SH-SY5Y (cell line): ENCODE measurements around the gene ABCC2.

Experiments used
- GATA2 ChIP-seq: IDR thresholded peaks from 2 replicates; pipeline ENCODE4 v1.6.1; 2011; ENCODE audit warnings: mild to moderate bottlenecking, low read depth, low read length
- GATA3 ChIP-seq: IDR thresholded peaks from 2 replicates; pipeline ENCODE4 v1.6.1; 2011; ENCODE audit warnings: low read depth, mild to moderate bottlenecking, low read length, moderate library complexity

DNA sequence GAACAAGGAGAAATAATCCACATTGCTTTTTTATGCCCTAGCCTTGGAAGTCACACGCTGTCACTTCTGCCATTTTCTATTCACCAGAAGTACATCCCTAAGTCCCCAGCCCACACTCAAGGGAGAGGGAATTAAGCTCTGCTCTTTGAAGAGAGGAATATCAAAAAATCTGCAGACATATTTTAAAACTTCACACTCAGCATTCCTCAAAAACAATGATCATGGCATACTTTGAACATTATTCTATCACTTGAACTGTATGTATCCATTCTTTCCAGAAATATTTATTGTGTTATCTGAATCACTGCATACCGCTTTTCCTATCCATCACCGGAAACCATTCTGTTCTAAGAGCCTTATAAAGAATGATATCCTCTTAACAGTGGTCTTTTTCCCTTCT lies 9.4 kb downstream of the ABCC2 start:
- TF ChIP-seq GATA2 (no peak), GATA3 (no peak)
